Gastroesophageal sphincter (tissue), 3 donors: ENCODE data around the gene KCNT1.

Source experiments
- CTCF ChIP-seq, 4 experiments: fragments of 200-600 bp in 2 of 4; fragments of 450-650 bp in 2 of 4; sonication (generic) in 1 of 4; IDR thresholded peaks; one replicate each; pipeline ENCODE4 v1.5.1; 2017 to 2019; ENCODE audit warnings: antibody characterized with exemption in 4 of 4, mild to moderate bottlenecking in 2 of 4, moderate library complexity in 2 of 4
- EP300 ChIP-seq: sonication (generic); formaldehyde crosslinking; IDR thresholded peaks from one replicate; pipeline ENCODE4 v1.6.1; 2017; ENCODE audit warnings: antibody characterized with exemption, mild to moderate bottlenecking
- POLR2A ChIP-seq, 2 donors: fragments of 450-650 bp; IDR thresholded peaks; one replicate each; pipeline ENCODE4 v1.6.1; 2017; ENCODE audit warnings: antibody characterized with exemption in 2 of 2, mild to moderate bottlenecking in 2 of 2, moderate library complexity in 1 of 2
- POLR2AphosphoS5 ChIP-seq: sonication (generic); formaldehyde crosslinking; IDR thresholded peaks from one replicate; pipeline ENCODE4 v1.6.1; 2017; ENCODE audit warnings: antibody characterized with exemption

DNA sequence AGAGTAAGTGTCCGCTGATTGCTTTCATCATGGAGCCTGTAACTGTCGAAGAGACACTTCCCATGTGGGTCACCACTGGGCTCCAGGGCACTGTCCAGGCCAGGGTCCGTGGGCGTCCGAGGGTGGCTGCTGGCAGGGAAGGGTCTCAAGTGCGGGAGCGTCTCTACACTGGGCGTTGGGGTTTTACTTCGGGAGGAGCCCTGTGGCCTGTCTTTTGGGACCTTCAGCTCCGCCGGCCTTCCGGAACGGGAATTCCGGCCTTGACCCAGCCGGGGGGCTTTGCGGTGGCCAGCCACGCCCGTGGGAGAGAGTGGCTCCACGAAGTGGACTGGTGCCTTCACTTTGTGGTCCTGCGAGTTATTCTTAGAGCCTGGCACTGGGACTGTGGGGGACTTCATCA, 119.1 kb downstream of the KCNT1 start:
- TF ChIP-seq POLR2A (IDR thresholded peaks at IDR 0.05) = no peak
- TF ChIP-seq CTCF (IDR thresholded peaks at IDR 0.05) = no peak
- no peak for TF ChIP-seq POLR2AphosphoS5
- no peak for TF ChIP-seq EP300
